ENCODE results near the gene FRS2. TPM values are rescaled to one million over a fixed set of nuclear protein-coding genes. Genes with fewer than 3 reads are reported as not detected.

FRS2 gene
- total RNA-seq, 4 donors from 2014 or later: 35.2 to 60.7 (median 48.6) TPM

DNA sequence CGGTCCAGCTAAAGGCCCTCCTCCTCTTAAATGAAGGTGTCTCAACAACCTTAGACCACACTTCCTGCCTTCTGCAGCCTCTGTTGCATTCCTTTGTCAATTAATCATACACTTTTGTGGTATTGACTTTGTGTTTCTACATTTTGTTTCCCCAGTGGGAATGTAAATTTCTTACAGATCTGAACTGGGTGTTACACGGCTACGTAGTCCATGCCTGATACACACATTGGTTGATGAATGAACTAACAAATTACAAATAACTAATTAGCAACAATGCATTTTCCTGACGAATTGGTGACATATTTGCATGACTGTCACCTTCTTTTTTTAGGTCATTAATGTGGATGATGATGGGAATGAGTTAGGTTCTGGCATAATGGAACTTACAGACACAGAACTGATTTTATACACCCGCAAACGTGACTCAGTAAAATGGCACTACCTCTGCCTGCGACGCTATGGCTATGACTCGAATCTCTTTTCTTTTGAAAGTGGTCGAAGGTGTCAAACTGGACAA, 99.9 kb downstream of the FRS2 start:
- no peak for DNase-seq (ENCODE audit: low spot score in 2 of 2)
- 91% methylated on average over 10 of the region's 10 CpGs for WGBS
- H3K4me3 ChIP-seq: no peak overlapping the region
- no peaks in the 10 kb centered on the region for H3K9me3 ChIP-seq
- H3K27me3 ChIP-seq: no peaks in the 10 kb centered on the region
- no peak for TF ChIP-seq EP300 (IDR thresholded peaks at IDR 0.05)
- TF ChIP-seq, protein P1, sequence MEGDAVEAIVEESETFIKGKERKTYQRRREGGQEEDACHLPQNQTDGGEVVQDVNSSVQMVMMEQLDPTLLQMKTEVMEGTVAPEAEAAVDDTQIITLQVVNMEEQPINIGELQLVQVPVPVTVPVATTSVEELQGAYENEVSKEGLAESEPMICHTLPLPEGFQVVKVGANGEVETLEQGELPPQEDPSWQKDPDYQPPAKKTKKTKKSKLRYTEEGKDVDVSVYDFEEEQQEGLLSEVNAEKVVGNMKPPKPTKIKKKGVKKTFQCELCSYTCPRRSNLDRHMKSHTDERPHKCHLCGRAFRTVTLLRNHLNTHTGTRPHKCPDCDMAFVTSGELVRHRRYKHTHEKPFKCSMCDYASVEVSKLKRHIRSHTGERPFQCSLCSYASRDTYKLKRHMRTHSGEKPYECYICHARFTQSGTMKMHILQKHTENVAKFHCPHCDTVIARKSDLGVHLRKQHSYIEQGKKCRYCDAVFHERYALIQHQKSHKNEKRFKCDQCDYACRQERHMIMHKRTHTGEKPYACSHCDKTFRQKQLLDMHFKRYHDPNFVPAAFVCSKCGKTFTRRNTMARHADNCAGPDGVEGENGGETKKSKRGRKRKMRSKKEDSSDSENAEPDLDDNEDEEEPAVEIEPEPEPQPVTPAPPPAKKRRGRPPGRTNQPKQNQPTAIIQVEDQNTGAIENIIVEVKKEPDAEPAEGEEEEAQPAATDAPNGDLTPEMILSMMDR (IDR thresholded peaks at IDR 0.05): no peak
- no peak for TF ChIP-seq POLR2AphosphoS5 (IDR thresholded peaks at IDR 0.05)
- H3K4me1 ChIP-seq: no peaks in the 10 kb centered on the region
- no peak overlapping the region for H3K27ac ChIP-seq
- peaks cover 44% of the 10 kb centered on the region for H3K36me3 ChIP-seq

DNA sequence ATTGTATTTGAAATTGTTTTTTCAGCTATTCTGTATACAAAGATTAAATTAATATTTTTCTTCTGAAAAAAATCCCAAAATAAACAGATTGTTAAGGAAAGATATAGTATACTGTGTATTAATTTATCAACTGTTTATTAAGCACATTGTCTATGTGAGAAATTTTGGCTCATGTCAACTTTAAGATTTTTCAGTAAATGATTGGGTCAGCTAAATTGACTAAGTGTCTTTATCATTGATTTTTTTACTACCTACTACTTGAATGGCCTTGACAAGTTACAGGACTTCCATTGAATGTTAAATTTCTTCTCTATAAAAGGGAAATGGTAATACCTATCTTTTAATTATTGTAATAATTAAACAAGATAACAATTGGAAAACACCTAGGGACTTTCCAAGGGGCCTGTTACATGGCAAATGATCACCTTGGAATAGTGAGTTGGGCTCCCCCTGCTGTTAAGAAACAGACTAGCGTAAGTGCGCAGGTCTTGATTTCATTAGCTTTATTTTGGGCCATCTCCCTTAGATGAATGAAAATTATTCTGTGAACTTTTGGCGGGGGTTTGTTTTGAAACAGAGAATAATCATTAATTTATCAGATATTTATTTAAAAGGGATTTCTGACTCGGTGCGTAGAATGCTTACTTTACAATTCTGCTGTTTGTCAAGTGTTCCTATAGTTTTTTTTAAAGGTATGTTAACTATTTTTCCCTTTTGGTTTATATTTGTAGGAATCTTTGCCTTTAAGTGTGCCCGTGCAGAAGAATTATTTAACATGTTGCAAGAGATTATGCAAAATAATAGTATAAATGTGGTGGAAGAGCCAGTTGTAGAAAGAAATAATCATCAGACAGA, 100.6 kb downstream of the FRS2 start:
- H3K9me3 ChIP-seq: no peaks in the 10 kb centered on the region
- WGBS: 36% methylated on average over 6 of the region's 6 CpGs
- H3K36me3 ChIP-seq: peaks cover 50% of the 10 kb centered on the region
- no peak overlapping the region for H3K4me3 ChIP-seq
- no peak for DNase-seq (ENCODE audit: low spot score in 2 of 2)
- no peaks in the 10 kb centered on the region for H3K4me1 ChIP-seq
- no peaks in the 10 kb centered on the region for H3K27me3 ChIP-seq
- TF ChIP-seq POLR2AphosphoS5 (IDR thresholded peaks at IDR 0.05): no peak
- TF ChIP-seq, protein P1 (IDR thresholded peaks at IDR 0.05): peak; percentile 73 to 78
- no peak overlapping the region for H3K27ac ChIP-seq

DNA sequence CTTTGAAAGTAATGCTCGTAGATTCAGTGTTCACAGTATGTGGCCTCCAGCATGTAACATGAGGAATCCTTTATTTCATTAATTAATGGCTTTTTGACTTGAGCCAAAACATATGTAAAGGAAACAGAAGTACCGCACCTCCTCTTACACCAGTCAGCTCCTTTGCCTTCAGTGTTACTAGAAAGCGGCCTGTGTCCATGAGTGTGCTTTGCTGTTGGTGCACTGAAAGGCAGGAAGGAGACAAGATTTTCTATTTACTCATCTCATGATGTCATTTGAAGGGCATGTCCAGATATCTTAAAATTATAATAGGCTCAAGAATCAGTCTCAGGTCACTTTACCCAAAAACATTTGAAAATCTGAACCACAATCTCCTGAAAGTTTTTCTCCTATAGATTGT, 105.2 kb downstream of the FRS2 start:
- 89% methylated on average over 3 of the region's 3 CpGs for WGBS
- peaks cover 40% of the 10 kb centered on the region for H3K36me3 ChIP-seq
- H3K27ac ChIP-seq: no peak overlapping the region

DNA sequence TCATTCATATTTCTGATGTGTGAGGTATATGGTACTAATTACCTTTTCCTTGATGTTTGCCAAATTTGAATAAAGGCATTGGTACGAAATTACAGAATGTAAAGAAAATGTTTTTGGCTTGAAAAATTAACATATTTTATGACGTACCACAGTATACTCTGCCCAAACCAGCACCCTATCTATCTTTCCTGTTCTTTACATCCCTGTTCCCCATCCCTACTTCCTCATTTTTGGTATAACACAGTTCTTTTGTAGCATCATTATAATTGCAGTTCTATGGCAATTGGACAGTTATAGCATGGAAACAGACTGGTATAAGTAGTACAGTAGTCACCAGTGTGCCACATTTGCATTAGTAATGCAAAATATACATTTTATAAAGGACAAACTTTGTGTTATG, 108.1 kb downstream of the FRS2 start:
- H3K4me3 ChIP-seq: no peak overlapping the region
- TF ChIP-seq EP300 (IDR thresholded peaks at IDR 0.05) (no peak), POLR2A (IDR thresholded peaks at IDR 0.05) (no peak), POLR2AphosphoS5 (IDR thresholded peaks at IDR 0.05) (no peak)
- TF ChIP-seq, protein P1 (IDR thresholded peaks at IDR 0.05): no peak
- no peaks in the 10 kb centered on the region for H3K27me3 ChIP-seq
- H3K4me1 ChIP-seq: peaks cover 4% of the 10 kb centered on the region
- H3K36me3 ChIP-seq: peaks cover 24% of the 10 kb centered on the region
- no peaks in the 10 kb centered on the region for H3K9me3 ChIP-seq
- WGBS: 84% methylated on average over 2 of the region's 2 CpGs
- H3K27ac ChIP-seq: no peak overlapping the region
- no peak for DNase-seq (ENCODE audit: low spot score in 2 of 2)

More for the DNA sequence above, 105.2 kb downstream of the FRS2 start:
- Histone ChIP-seq H3K9me3 (no peaks in the 10 kb centered on the region), H3K4me3 (no peak overlapping the region), H3K4me1 (no peaks in the 10 kb centered on the region), H3K27me3 (no peaks in the 10 kb centered on the region)
- DNase-seq (ENCODE audit: low spot score in 2 of 2): no peak
- TF ChIP-seq POLR2AphosphoS5 (IDR thresholded peaks at IDR 0.05) (no peak), POLR2A (IDR thresholded peaks at IDR 0.05) (no peak), EP300 (IDR thresholded peaks at IDR 0.05) (no peak)
- TF ChIP-seq, protein P1 (IDR thresholded peaks at IDR 0.05): no peak

DNA sequence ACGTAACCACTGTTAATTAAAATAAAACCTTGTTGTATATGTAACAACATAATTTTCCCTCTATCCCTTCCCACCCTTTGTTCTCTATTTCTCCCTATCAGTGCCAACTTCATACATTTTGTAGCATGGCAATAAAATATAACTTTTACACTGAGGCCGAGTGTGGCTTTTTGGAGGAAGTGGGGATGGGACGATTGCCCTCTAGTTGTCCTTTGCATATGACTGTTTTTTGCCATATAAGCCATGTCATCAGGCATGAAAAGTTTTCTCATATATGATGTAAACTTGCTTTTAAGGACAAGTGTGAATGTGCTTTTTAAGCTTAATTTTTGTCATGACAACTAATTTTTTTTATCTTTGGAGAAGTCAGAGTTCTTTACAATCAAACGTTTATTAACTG, 108.8 kb downstream of the FRS2 start:
- TF ChIP-seq POLR2AphosphoS5 (IDR thresholded peaks at IDR 0.05): no peak
- TF ChIP-seq POLR2A (IDR thresholded peaks at IDR 0.05): no peak
- TF ChIP-seq, protein P1 (IDR thresholded peaks at IDR 0.05): no peak
- no peak for TF ChIP-seq EP300 (IDR thresholded peaks at IDR 0.05)
- Histone ChIP-seq H3K27ac (no peak overlapping the region), H3K27me3 (no peaks in the 10 kb centered on the region), H3K36me3 (peaks cover 17% of the 10 kb centered on the region), H3K4me3 (no peak overlapping the region), H3K9me3 (no peaks in the 10 kb centered on the region), H3K4me1 (peaks cover 4% of the 10 kb centered on the region)
- DNase-seq (ENCODE audit: low spot score in 2 of 2): no peak
- 78% methylated on average over 4 of the region's 4 CpGs for WGBS

Measured in suprapubic skin (tissue), 4 donors.